Measurements from ENCODE around the gene DDX39A. TPM values are rescaled to one million over a fixed set of nuclear protein-coding genes. Genes with fewer than 3 reads are reported as not detected.

Gene DDX39A
- polyA plus RNA-seq, 2 of the 4 experiments (the other 2 are of a cell fraction), result 59.0 to 118 TPM

- ChIA-PET CTCF (no interaction called here), POLR2A (no interaction called here)
- 100% methylated on average over 3 of the region's 3 CpGs for WGBS (ENCODE audit: missing lambda C conversion rate)
- TF ChIP-seq TFCP2L1 (CRISPR knock-in tag; IDR thresholded peaks at IDR 0.05), result no peak
- no peak for TF ChIP-seq TP53 (CRISPR knock-in tag; IDR thresholded peaks at IDR 0.05)
- no peak for TF ChIP-seq REST (IDR thresholded peaks at IDR 0.05)
- no peaks in the 10 kb centered on the region for H3K9me3 ChIP-seq
- H3K4me1 ChIP-seq, result peaks cover 22% of the 10 kb centered on the region
- DNase-seq (ENCODE audit: low read depth in 1 of 2, low spot score in 1 of 2) (no peak), FAIRE-seq (no peak), ATAC-seq (no peak)
- H3K4me3 ChIP-seq, result no peak overlapping the region
- no peak overlapping the region for H3K4me2 ChIP-seq
- no peak overlapping the region for H3K27ac ChIP-seq
Observed at GRCh38 chr19:14413693-14414181, 5.4 kb downstream of the DDX39A start.

GRCh38 chr19:14412996-14413692, 6.0 kb downstream of the DDX39A start:
- FAIRE-seq (no peak), DNase-seq (ENCODE audit: low read depth in 1 of 2, low spot score in 1 of 2) (no peak), ATAC-seq (no peak)
- ChIA-PET CTCF (interaction anchor here (0.6 to 1.4 kb wide), 2 partner anchors 13 to 276 kb away, joined by 3 read pairs; partner anchors contain the start of gene ASF1B), POLR2A (no interaction called here)
- 91% methylated on average over 15 of the region's 15 CpGs for WGBS (ENCODE audit: missing lambda C conversion rate)
- Histone ChIP-seq H3K4me3 (no peak overlapping the region), H3K9me3 (no peaks in the 10 kb centered on the region), H3K4me1 (peaks cover 22% of the 10 kb centered on the region), H3K4me2 (no peak overlapping the region), H3K27ac (no peak overlapping the region)
- TF ChIP-seq ZFP36 (IDR thresholded peaks at IDR 0.05; ENCODE audit: borderline replicate concordance, partially characterized antibody) (no peak), POLR2A (IDR thresholded peaks at IDR 0.05; ENCODE audit: low read length) (no peak), EP300 (IDR thresholded peaks at IDR 0.05) (no peak), HES2 (IDR thresholded peaks at IDR 0.05) (no peak), MAZ (IDR thresholded peaks at IDR 0.05; ENCODE audit: borderline replicate concordance, low read depth, low read length) (no peak), HOXB5 (CRISPR knock-in tag; IDR thresholded peaks at IDR 0.05) (no peak), RCOR1 (IDR thresholded peaks at IDR 0.05; ENCODE audit: low read depth, low read length) (no peak), CHD2 (IDR thresholded peaks at IDR 0.05; ENCODE audit: low read length, partially characterized antibody) (no peak), FOXS1 (CRISPR knock-in tag; IDR thresholded peaks at IDR 0.05) (no peak), CHD4 (IDR thresholded peaks at IDR 0.05; ENCODE audit: borderline replicate concordance) (no peak), RARB (CRISPR knock-in tag; IDR thresholded peaks at IDR 0.05) (no peak), ATOH8 (CRISPR knock-in tag; IDR thresholded peaks at IDR 0.05; ENCODE audit: low read depth) (no peak), PBX3 (IDR thresholded peaks at IDR 0.05) (no peak), CBX2 (IDR thresholded peaks at IDR 0.05; ENCODE audit: borderline replicate concordance, low read depth) (no peak), GATA3 (IDR thresholded peaks at IDR 0.05; ENCODE audit: borderline replicate concordance) (no peak), KDM5A (IDR thresholded peaks at IDR 0.05) (no peak), CBX8 (IDR thresholded peaks at IDR 0.05) (no peak)
